ENCODE data around the gene DLGAP1. TPM values are rescaled to one million over a fixed set of nuclear protein-coding genes. Genes with fewer than 3 reads are reported as not detected.

Gene DLGAP1
- total RNA-seq, 1 donor from 2014 or later = 5.4 TPM

DNA sequence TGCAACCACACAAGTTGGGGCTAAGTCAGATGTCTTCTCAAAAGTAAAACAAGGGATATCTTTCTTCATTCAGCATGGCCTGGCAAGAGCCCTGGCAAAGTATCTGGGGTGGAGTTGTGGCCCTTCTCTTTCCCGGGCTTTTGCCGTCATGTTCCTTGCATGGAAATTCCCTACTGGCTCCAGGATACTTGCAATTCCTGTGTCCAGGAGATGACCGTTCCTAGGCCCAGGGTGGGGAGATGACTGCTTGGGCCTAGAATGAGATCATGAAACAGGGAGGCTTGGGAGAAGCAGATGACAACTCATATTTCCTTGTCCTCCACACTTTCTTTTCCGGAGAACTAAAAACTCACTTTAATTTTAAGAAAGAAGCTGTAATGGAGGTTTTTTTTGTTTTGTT is 944.2 kb downstream of the DLGAP1 start:
- Histone ChIP-seq H3K27ac (no peak overlapping the region), H3K36me3 (no peaks in the 10 kb centered on the region), H3K4me3 (no peak overlapping the region), H3K27me3 (no peaks in the 10 kb centered on the region), H3K4me1 (no peaks in the 10 kb centered on the region), H3K9me3 (no peaks in the 10 kb centered on the region)
- TF ChIP-seq, protein P1, sequence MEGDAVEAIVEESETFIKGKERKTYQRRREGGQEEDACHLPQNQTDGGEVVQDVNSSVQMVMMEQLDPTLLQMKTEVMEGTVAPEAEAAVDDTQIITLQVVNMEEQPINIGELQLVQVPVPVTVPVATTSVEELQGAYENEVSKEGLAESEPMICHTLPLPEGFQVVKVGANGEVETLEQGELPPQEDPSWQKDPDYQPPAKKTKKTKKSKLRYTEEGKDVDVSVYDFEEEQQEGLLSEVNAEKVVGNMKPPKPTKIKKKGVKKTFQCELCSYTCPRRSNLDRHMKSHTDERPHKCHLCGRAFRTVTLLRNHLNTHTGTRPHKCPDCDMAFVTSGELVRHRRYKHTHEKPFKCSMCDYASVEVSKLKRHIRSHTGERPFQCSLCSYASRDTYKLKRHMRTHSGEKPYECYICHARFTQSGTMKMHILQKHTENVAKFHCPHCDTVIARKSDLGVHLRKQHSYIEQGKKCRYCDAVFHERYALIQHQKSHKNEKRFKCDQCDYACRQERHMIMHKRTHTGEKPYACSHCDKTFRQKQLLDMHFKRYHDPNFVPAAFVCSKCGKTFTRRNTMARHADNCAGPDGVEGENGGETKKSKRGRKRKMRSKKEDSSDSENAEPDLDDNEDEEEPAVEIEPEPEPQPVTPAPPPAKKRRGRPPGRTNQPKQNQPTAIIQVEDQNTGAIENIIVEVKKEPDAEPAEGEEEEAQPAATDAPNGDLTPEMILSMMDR (IDR thresholded peaks at IDR 0.05) = no peak
- intact Hi-C loops (cut with DNase I) = no loop called here
- DNase-seq (no peak), ATAC-seq (no peak)

DNA sequence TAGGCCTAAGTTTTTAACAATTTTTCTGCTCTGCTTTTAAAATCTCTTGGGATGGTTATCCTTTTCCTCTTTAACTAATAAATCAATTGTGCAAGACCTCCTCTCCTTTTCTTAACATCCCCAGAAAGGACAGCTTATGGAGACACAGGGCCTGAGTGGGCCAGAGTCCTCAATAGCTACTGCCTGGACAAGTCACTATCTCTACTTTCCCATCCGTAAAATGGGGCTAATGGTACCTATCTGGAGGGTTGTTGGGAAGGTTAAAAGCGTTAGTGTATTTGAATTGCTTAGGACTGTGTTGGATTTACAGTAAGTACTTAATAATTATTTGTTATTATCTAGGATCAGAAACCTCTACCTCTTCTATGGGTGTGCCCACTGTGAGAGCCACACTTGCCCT is 945.1 kb downstream of the DLGAP1 start:
- ATAC-seq (no peak), DNase-seq (no peak)
- Histone ChIP-seq H3K27me3 (no peaks in the 10 kb centered on the region), H3K4me3 (no peak overlapping the region), H3K9me3 (no peaks in the 10 kb centered on the region), H3K27ac (no peak overlapping the region), H3K4me1 (no peaks in the 10 kb centered on the region), H3K36me3 (no peaks in the 10 kb centered on the region)
- intact Hi-C loops (cut with DNase I) = no loop called here
- TF ChIP-seq, protein P1 (IDR thresholded peaks at IDR 0.05) = no peak

DNA sequence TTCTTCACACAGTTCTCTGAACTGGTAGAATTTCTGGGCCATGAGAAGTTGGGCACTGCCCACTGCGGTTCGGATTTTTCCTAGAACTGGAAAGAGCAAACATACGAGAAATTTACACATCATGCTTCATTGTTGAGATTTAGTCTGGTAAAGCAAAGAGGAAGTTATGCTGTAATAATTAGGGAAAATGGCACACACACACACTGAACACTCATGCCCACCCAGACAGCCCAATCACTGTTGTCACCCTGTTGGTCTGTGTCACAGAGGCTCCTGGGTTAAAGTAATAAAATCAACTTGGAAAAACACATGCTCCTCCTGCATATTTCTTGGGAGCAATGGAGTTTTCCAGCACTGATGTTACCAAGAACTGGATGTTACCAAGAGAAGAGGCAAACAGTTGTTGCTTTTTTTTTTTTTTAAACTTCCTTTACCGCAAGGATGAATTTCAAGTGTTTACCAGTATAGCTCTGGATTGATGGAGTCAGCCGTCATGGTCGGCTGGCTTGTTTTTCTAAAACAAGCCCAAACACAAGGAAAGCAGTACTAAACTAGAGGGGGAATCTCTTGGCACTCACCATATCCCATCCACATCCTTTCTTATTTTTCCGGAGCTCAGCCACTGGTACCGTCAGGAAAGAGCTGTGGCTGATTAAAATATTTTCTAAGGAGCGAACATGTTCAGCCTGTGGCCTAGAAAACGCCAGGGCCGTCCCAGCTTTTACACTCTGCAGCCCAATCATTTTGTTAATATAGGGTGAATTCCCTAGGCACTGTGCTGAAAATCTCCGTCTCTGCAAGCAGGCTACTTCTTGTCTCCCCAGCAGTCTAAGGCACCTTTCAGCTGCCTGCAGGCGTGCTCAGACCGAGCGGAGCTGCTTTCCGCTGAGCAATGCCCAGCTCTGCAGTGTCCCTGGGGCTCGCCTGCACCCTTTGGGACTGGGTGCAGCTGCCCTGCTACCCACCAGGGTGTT is 946.2 kb downstream of the DLGAP1 start:
- peak; percentile 81 for ATAC-seq
- Histone ChIP-seq H3K9me3 (no peaks in the 10 kb centered on the region), H3K27me3 (no peaks in the 10 kb centered on the region), H3K4me1 (no peaks in the 10 kb centered on the region), H3K36me3 (no peaks in the 10 kb centered on the region), H3K27ac (no peak overlapping the region), H3K4me3 (no peak overlapping the region)
- intact Hi-C loops (cut with DNase I) = no loop called here
- DNase-seq = no peak
- TF ChIP-seq, protein P1 (IDR thresholded peaks at IDR 0.05) = no peak

DNA sequence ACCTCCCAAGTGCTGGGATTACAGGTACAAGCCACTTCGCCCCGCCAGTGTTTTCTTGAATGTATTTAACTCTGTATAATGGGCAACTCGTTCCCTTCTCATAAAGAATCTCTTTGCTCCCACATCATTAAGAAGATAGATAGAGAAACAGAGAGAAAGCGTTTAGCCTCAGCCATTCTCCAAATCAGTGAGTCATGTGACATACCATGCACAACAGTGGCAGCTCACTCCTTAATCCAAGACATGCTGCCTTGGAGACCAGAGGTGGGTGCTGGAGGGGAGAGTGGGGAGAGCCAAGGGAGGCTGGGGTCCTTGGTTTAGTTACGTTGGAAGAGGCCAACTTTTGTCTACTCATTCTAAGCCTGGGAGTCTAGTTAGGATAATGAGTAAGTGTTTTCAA is 950.5 kb downstream of the DLGAP1 start:
- intact Hi-C loops (cut with DNase I) = no loop called here
- ATAC-seq (no peak), DNase-seq (no peak)
- Histone ChIP-seq H3K36me3 (no peaks in the 10 kb centered on the region), H3K4me3 (no peak overlapping the region), H3K4me1 (peaks cover 3% of the 10 kb centered on the region), H3K9me3 (no peaks in the 10 kb centered on the region), H3K27ac (no peak overlapping the region), H3K27me3 (peaks cover 5% of the 10 kb centered on the region)
- TF ChIP-seq, protein P1 (IDR thresholded peaks at IDR 0.05) = no peak

DNA sequence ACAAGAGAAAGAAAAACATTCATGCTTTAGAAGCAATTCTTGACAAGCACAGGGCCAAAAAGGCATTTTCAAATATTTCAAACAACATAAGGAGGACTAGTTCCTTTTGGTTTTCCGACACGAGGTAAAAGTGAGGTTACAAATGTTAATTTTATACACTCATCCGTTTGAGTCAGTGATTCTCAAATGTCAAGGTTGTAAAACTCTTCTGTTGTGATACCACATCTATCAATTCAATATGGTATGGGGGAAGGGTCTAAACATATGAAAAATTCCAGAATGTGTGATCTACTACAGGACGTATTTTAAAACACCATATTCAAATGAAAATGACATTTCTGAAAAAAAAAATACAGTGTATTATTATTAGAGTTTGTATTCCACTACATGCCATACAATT is 952.5 kb downstream of the DLGAP1 start:
- intact Hi-C loops (cut with DNase I) = no loop called here
- H3K27ac ChIP-seq = no peak overlapping the region
- H3K27me3 ChIP-seq = peaks cover 7% of the 10 kb centered on the region
- H3K9me3 ChIP-seq = no peaks in the 10 kb centered on the region
- no peaks in the 10 kb centered on the region for H3K36me3 ChIP-seq
- no peak for DNase-seq
- no peak overlapping the region for H3K4me3 ChIP-seq
- TF ChIP-seq, protein P1 (IDR thresholded peaks at IDR 0.05) = no peak
- peaks cover 8% of the 10 kb centered on the region for H3K4me1 ChIP-seq
- ATAC-seq = no peak
